Spleen (tissue), 7 donors: ENCODE measurements around the gene PTPRG.

Experiments
- POLR2A ChIP-seq, 3 donors: fragments of 450-650 bp; IDR thresholded peaks; one replicate each; pipeline ENCODE4 v1.5.1; 2017; ENCODE audit warnings: antibody characterized with exemption in 3 of 3, mild to moderate bottlenecking in 1 of 3
- TF ChIP-seq, protein P1 (sequence below), 11 experiments: fragments of 200-600 bp in 7 of 11; fragments of 450-650 bp in 4 of 11; sonication (generic) in 4 of 11; IDR thresholded peaks in 8 of 11; conservative IDR thresholded peaks in 3 of 11; 1 replicate in 7 of 11; 2 replicates in 4 of 11; pipeline versions ENCODE4 v1.4.0 to v1.8.0; 2016 to 2021; ENCODE audit warnings: antibody characterized with exemption in 11 of 11, inconsistent platforms in 4 of 11, mild to moderate bottlenecking in 1 of 11
- donor health status: DM: no; HTN: no; CAD: no; lungs with moderate emphysema.
- donor health status: DM: no; HTN: no; CAD: no.
- donor health status: DM: no; HTN: no; CAD: no.

DNA sequence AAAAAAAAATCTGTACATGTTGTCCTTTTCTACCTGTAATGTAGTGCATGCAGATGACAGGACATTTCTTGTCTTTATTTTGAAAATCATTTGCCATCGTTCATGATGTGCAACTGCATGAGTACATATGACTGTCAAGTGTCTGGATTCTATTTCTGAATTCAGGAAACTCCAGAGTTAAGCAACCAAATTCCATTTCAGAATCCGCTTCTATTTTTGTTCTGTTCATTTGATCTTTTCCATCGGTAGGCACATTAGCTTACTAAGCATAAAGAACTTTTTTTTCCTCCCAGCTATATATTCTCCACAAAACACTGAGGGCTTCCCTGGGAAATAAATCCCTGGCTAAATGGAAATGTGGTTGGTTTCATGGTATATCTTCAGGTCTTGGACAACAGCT, 365.6 kb downstream of the PTPRG start:
- TF ChIP-seq, protein P1, sequence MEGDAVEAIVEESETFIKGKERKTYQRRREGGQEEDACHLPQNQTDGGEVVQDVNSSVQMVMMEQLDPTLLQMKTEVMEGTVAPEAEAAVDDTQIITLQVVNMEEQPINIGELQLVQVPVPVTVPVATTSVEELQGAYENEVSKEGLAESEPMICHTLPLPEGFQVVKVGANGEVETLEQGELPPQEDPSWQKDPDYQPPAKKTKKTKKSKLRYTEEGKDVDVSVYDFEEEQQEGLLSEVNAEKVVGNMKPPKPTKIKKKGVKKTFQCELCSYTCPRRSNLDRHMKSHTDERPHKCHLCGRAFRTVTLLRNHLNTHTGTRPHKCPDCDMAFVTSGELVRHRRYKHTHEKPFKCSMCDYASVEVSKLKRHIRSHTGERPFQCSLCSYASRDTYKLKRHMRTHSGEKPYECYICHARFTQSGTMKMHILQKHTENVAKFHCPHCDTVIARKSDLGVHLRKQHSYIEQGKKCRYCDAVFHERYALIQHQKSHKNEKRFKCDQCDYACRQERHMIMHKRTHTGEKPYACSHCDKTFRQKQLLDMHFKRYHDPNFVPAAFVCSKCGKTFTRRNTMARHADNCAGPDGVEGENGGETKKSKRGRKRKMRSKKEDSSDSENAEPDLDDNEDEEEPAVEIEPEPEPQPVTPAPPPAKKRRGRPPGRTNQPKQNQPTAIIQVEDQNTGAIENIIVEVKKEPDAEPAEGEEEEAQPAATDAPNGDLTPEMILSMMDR (IDR thresholded peaks at IDR 0.05 in 8 of 11, conservative IDR thresholded peaks at IDR 0.05 in 3 of 11), result no peak
- TF ChIP-seq POLR2A (IDR thresholded peaks at IDR 0.05), result no peak
